ENCODE data around the gene RBBP6. TPM values are rescaled to one million over a fixed set of nuclear protein-coding genes. Genes with fewer than 3 reads are reported as not detected.

Gene RBBP6
- polyA plus RNA-seq, 1 of the 3 experiments (the other 2 are of a cell fraction): 15.1 TPM

DNA sequence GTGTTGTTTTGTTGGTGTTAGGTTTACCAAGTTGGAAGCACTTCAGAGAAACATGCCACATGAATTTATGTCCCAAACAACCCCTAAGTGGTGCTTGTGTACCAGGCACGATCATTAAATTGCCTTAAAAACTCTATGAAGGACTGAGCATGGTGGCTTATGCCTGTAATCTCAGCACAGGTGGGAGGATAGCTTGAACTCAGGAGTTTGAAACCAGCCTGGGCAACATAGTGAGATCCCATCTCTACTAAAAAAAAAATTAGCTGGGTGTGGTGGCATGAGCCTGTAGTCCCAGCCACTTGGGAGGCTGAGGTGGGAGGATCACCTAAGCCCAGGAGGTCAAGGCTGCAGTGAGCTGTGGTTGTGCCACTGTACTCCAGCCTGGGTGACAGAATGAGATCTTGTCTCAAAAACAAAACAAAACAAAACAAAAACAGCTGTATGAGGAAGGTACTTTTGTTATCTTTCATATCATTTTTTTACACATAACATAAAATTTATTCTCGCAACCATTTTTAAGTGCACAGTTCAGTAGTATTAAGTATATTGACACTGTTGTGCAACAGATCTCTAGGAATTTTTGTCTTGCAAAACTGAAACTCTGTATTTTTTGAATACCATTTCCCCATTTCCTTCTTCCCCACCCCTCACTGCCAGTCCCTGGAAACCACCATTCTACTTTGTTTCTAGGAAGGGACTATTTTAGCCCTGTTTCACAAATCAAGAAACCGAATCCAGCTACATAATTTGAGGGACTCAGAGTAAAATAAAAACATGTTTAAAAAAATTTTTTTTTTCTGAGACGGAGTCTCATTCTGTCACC, 14.3 kb upstream of the RBBP6 start:
- H3F3A ChIP-seq (replicated peaks; ENCODE audit: insufficient read depth): no peaks in the 10 kb centered on the region
- DNase-seq: no peak
- H3K4me3 ChIP-seq (ENCODE audit: low read depth in 2 of 2, low read length in 1 of 2): no peak overlapping the region
- H3K9ac ChIP-seq: no peak overlapping the region
- H3K36me3 ChIP-seq (replicated peaks in 1 of 2; ENCODE audit: control insufficient read depth in 1 of 2, insufficient read depth in 2 of 2, low read length in 1 of 2): no peaks in the 10 kb centered on the region
- H3K4me2 ChIP-seq: no peak overlapping the region
- ChIA-PET POLR2A (interaction anchor here (0.7 kb wide), 1 partner anchor 790 kb away, joined by 3 read pairs; no protein-coding TSS in a partner anchor), CTCF (interaction anchor here (1.1 to 6.9 kb wide), 3 partner anchors 8 to 488 kb away, joined by 3 to 32 read pairs (median 4); no protein-coding TSS in a partner anchor)
- no peak overlapping the region for H2AFZ ChIP-seq (ENCODE audit: low read depth)
- peaks cover 0 to 11% of the 10 kb centered on the region in 2 experiments; a peak in 1 of 4 replicates for H3K4me1 ChIP-seq (ENCODE audit: control insufficient read depth in 1 of 2, insufficient read depth in 2 of 2, low read depth in 1 of 2, low read length in 1 of 2)
- no peaks in the 10 kb centered on the region for H3K9me3 ChIP-seq
- no peaks in the 10 kb centered on the region for H3K79me2 ChIP-seq (ENCODE audit: insufficient read depth)
- H4K20me1 ChIP-seq (ENCODE audit: insufficient read depth): no peaks in the 10 kb centered on the region
- no peak for TF ChIP-seq MXI1 (IDR thresholded peaks at IDR 0.05; ENCODE audit: low read depth, low read length)
- TF ChIP-seq, protein P1, sequence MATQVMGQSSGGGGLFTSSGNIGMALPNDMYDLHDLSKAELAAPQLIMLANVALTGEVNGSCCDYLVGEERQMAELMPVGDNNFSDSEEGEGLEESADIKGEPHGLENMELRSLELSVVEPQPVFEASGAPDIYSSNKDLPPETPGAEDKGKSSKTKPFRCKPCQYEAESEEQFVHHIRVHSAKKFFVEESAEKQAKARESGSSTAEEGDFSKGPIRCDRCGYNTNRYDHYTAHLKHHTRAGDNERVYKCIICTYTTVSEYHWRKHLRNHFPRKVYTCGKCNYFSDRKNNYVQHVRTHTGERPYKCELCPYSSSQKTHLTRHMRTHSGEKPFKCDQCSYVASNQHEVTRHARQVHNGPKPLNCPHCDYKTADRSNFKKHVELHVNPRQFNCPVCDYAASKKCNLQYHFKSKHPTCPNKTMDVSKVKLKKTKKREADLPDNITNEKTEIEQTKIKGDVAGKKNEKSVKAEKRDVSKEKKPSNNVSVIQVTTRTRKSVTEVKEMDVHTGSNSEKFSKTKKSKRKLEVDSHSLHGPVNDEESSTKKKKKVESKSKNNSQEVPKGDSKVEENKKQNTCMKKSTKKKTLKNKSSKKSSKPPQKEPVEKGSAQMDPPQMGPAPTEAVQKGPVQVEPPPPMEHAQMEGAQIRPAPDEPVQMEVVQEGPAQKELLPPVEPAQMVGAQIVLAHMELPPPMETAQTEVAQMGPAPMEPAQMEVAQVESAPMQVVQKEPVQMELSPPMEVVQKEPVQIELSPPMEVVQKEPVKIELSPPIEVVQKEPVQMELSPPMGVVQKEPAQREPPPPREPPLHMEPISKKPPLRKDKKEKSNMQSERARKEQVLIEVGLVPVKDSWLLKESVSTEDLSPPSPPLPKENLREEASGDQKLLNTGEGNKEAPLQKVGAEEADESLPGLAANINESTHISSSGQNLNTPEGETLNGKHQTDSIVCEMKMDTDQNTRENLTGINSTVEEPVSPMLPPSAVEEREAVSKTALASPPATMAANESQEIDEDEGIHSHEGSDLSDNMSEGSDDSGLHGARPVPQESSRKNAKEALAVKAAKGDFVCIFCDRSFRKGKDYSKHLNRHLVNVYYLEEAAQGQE (IDR thresholded peaks at IDR 0.05; ENCODE audit: low read depth, low read length): no peak
- TF ChIP-seq, protein P2, sequence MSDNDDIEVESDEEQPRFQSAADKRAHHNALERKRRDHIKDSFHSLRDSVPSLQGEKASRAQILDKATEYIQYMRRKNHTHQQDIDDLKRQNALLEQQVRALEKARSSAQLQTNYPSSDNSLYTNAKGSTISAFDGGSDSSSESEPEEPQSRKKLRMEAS (IDR thresholded peaks at IDR 0.05; ENCODE audit: low read depth): no peak
- no peak for TF ChIP-seq TCF12 (IDR thresholded peaks at IDR 0.05)
- no peak for TF ChIP-seq ELF1 (IDR thresholded peaks at IDR 0.05)
- TF ChIP-seq RCOR1 (IDR thresholded peaks at IDR 0.05; ENCODE audit: low read length): no peak
- no peak for TF ChIP-seq POLR2AphosphoS5 (IDR thresholded peaks at IDR 0.05; ENCODE audit: low read depth, low read length)
- TF ChIP-seq, protein P3, sequence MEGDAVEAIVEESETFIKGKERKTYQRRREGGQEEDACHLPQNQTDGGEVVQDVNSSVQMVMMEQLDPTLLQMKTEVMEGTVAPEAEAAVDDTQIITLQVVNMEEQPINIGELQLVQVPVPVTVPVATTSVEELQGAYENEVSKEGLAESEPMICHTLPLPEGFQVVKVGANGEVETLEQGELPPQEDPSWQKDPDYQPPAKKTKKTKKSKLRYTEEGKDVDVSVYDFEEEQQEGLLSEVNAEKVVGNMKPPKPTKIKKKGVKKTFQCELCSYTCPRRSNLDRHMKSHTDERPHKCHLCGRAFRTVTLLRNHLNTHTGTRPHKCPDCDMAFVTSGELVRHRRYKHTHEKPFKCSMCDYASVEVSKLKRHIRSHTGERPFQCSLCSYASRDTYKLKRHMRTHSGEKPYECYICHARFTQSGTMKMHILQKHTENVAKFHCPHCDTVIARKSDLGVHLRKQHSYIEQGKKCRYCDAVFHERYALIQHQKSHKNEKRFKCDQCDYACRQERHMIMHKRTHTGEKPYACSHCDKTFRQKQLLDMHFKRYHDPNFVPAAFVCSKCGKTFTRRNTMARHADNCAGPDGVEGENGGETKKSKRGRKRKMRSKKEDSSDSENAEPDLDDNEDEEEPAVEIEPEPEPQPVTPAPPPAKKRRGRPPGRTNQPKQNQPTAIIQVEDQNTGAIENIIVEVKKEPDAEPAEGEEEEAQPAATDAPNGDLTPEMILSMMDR (IDR thresholded peaks at IDR 0.05): no peak
- TF ChIP-seq NRF1 (IDR thresholded peaks at IDR 0.05; ENCODE audit: low read depth, low read length): no peak
- TF ChIP-seq TAF1 (IDR thresholded peaks at IDR 0.05; ENCODE audit: borderline replicate concordance, low read depth, low read length): no peak
- TF ChIP-seq MEF2A (IDR thresholded peaks at IDR 0.05; ENCODE audit: borderline replicate concordance, low read depth): no peak
- no peak for TF ChIP-seq GATA2 (CRISPR knock-in tag; IDR thresholded peaks at IDR 0.05)
- TF ChIP-seq, protein P4, sequence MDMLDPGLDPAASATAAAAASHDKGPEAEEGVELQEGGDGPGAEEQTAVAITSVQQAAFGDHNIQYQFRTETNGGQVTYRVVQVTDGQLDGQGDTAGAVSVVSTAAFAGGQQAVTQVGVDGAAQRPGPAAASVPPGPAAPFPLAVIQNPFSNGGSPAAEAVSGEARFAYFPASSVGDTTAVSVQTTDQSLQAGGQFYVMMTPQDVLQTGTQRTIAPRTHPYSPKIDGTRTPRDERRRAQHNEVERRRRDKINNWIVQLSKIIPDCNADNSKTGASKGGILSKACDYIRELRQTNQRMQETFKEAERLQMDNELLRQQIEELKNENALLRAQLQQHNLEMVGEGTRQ (IDR thresholded peaks at IDR 0.05; ENCODE audit: borderline replicate concordance, low read depth, low read length): no peak
- no peak for TF ChIP-seq EP300 (IDR thresholded peaks at IDR 0.05; ENCODE audit: borderline replicate concordance in 1 of 2, low read depth in 1 of 2, low read length in 1 of 2)
- no peak for TF ChIP-seq TEAD4 (IDR thresholded peaks at IDR 0.05; ENCODE audit: borderline replicate concordance, insufficient read depth)
- no peak for TF ChIP-seq SMC3 (IDR thresholded peaks at IDR 0.05; ENCODE audit: low read depth, low read length)
- TF ChIP-seq, protein P5, sequence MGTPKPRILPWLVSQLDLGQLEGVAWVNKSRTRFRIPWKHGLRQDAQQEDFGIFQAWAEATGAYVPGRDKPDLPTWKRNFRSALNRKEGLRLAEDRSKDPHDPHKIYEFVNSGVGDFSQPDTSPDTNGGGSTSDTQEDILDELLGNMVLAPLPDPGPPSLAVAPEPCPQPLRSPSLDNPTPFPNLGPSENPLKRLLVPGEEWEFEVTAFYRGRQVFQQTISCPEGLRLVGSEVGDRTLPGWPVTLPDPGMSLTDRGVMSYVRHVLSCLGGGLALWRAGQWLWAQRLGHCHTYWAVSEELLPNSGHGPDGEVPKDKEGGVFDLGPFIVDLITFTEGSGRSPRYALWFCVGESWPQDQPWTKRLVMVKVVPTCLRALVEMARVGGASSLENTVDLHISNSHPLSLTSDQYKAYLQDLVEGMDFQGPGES (IDR thresholded peaks at IDR 0.05; ENCODE audit: low read depth, low read length): no peak
- TF ChIP-seq JUND (IDR thresholded peaks at IDR 0.05): no peak
- 79% methylated on average over 4 of the region's 4 CpGs for WGBS (ENCODE audit: low lambda C conversion rate)
- H3K27me3 ChIP-seq (ENCODE audit: insufficient read depth): no peaks in the 10 kb centered on the region
- no peak overlapping the region for H3K27ac ChIP-seq (ENCODE audit: low read depth in 2 of 2, low read length in 1 of 2)
- no peaks in the 10 kb centered on the region for H3K9me2 ChIP-seq
